ENCODE measurements around the gene YBEY. TPM values are rescaled to one million over a fixed set of nuclear protein-coding genes. Genes with fewer than 3 reads are reported as not detected.

Gene YBEY
- total and polyA plus RNA-seq, 4 donors: 7.6 to 32.1 (median 15.1) TPM

- no peak for DNase-seq
- no peak overlapping the region for H3K4me3 ChIP-seq
- H3K4me1 ChIP-seq (ENCODE audit: control insufficient read depth in 5 of 5, insufficient read depth in 5 of 5, low read length in 5 of 5): peaks cover 0 to 11% (median 7%) of the 10 kb centered on the region in 5 donors
- WGBS, 2 donors: 75 to 90% methylated on average over 4 of the region's 4 CpGs
- H3K9ac ChIP-seq (ENCODE audit: insufficient read depth in 1 of 2, low read length in 2 of 2): no peak overlapping the region
- TF ChIP-seq CTCF (IDR thresholded peaks at IDR 0.05; ENCODE audit: control extremely low read depth, extremely low read depth): no peak
- peaks cover 0 to 1% (median 0%) of the 10 kb centered on the region in 4 donors for H3K9me3 ChIP-seq (ENCODE audit: control insufficient read depth in 4 of 4, insufficient read depth in 3 of 4, low read length in 3 of 4)
- H3K36me3 ChIP-seq (ENCODE audit: control insufficient read depth in 4 of 4, insufficient read depth in 4 of 4, low read length in 4 of 4): peaks cover 5 to 22% (median 8%) of the 10 kb centered on the region in 4 donors
- H3K27ac ChIP-seq (ENCODE audit: low read depth in 1 of 2, low read length in 1 of 2): no peak overlapping the region
- H3K27me3 ChIP-seq (ENCODE audit: control insufficient read depth in 3 of 3, insufficient read depth in 3 of 3, low read length in 2 of 3): no peaks in the 10 kb centered on the region
- ATAC-seq (ENCODE audit: insufficient read depth, low FRiP score): no peak
Observed at GRCh38 chr21:46327711-46328110, 41.6 kb downstream of the YBEY start.

GRCh38 chr21:46328151-46328550 is 42.0 kb downstream of the YBEY start:
- no peak overlapping the region for H3K4me3 ChIP-seq
- ATAC-seq (ENCODE audit: insufficient read depth, low FRiP score) (no peak), DNase-seq (no peak)
- peaks cover 0 to 11% (median 3%) of the 10 kb centered on the region in 5 donors for H3K4me1 ChIP-seq (ENCODE audit: control insufficient read depth in 5 of 5, insufficient read depth in 5 of 5, low read length in 5 of 5)
- peaks cover 0 to 1% (median 0%) of the 10 kb centered on the region in 4 donors for H3K9me3 ChIP-seq (ENCODE audit: control insufficient read depth in 4 of 4, insufficient read depth in 3 of 4, low read length in 3 of 4)
- 79 to 80% methylated on average over 5 of the region's 5 CpGs for WGBS, 2 donors
- no peaks in the 10 kb centered on the region for H3K27me3 ChIP-seq (ENCODE audit: control insufficient read depth in 3 of 3, insufficient read depth in 3 of 3, low read length in 2 of 3)
- TF ChIP-seq CTCF (IDR thresholded peaks at IDR 0.05; ENCODE audit: control extremely low read depth, extremely low read depth): no peak
- no peak overlapping the region for H3K27ac ChIP-seq (ENCODE audit: low read depth in 1 of 2, low read length in 1 of 2)
- H3K9ac ChIP-seq (ENCODE audit: insufficient read depth in 1 of 2, low read length in 2 of 2): no peak overlapping the region
- H3K36me3 ChIP-seq (ENCODE audit: control insufficient read depth in 4 of 4, insufficient read depth in 4 of 4, low read length in 4 of 4): peaks cover 5 to 22% (median 8%) of the 10 kb centered on the region in 4 donors

GRCh38 chr21:46329796-46330195 is 43.7 kb downstream of the YBEY start:
- Histone ChIP-seq H3K4me3 (no peak overlapping the region), H3K27me3 (ENCODE audit: control insufficient read depth in 3 of 3, insufficient read depth in 3 of 3, low read length in 2 of 3) (no peaks in the 10 kb centered on the region), H3K27ac (ENCODE audit: low read depth in 1 of 2, low read length in 1 of 2) (no peak overlapping the region), H3K36me3 (ENCODE audit: control insufficient read depth in 4 of 4, insufficient read depth in 4 of 4, low read length in 4 of 4) (peaks cover 9 to 25% (median 13%) of the 10 kb centered on the region in 4 donors), H3K4me1 (ENCODE audit: control insufficient read depth in 5 of 5, insufficient read depth in 5 of 5, low read length in 5 of 5) (peaks cover 0 to 11% (median 2%) of the 10 kb centered on the region in 5 donors), H3K9me3 (ENCODE audit: control insufficient read depth in 4 of 4, insufficient read depth in 3 of 4, low read length in 3 of 4) (peaks cover 0 to 1% (median 0%) of the 10 kb centered on the region in 4 donors), H3K9ac (ENCODE audit: insufficient read depth in 1 of 2, low read length in 2 of 2) (no peak overlapping the region)
- DNase-seq: no peak
- no peak for ATAC-seq (ENCODE audit: insufficient read depth, low FRiP score)
- TF ChIP-seq CTCF (IDR thresholded peaks at IDR 0.05; ENCODE audit: control extremely low read depth, extremely low read depth): no peak
- WGBS, 2 donors: 92 to 98% methylated on average over 2 of the region's 2 CpGs

Measured in lung (tissue), 12 donors.